ENCODE measurements around the gene DNAH12. TPM values are rescaled to one million over a fixed set of nuclear protein-coding genes. Genes with fewer than 3 reads are reported as not detected.

DNAH12 gene, protein sequence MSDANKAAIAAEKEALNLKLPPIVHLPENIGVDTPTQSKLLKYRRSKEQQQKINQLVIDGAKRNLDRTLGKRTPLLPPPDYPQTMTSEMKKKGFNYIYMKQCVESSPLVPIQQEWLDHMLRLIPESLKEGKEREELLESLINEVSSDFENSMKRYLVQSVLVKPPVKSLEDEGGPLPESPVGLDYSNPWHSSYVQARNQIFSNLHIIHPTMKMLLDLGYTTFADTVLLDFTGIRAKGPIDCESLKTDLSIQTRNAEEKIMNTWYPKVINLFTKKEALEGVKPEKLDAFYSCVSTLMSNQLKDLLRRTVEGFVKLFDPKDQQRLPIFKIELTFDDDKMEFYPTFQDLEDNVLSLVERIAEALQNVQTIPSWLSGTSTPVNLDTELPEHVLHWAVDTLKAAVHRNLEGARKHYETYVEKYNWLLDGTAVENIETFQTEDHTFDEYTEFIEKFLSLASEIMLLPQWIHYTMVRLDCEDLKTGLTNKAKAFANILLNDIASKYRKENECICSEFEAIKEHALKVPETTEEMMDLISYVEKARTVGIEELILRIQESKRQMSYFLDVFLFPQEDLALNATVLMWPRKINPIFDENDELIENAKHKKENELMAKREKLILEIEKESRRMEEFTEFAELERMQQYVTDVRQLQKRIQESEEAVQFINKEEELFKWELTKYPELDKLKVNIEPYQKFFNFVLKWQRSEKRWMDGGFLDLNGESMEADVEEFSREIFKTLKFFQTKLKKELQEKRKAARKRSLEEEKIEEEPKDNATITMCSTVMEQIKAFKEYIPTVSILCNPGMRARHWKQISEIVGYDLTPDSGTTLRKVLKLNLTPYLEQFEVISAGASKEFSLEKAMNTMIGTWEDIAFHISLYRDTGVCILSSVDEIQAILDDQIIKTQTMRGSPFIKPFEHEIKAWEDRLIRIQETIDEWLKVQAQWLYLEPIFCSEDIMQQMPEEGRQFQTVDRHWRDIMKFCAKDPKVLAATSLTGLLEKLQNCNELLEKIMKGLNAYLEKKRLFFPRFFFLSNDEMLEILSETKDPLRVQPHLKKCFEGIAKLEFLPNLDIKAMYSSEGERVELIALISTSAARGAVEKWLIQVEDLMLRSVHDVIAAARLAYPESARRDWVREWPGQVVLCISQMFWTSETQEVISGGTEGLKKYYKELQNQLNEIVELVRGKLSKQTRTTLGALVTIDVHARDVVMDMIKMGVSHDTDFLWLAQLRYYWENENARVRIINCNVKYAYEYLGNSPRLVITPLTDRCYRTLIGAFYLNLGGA (N-terminal part only)
- 1.1 and 1.2 TPM in 2 replicates for total RNA-seq
- long read RNA-seq, partial matches to known transcripts: 1 of 3 reads
- long read RNA-seq, other reads (novel, unspliced or antisense): 2 of 3 reads

DNA sequence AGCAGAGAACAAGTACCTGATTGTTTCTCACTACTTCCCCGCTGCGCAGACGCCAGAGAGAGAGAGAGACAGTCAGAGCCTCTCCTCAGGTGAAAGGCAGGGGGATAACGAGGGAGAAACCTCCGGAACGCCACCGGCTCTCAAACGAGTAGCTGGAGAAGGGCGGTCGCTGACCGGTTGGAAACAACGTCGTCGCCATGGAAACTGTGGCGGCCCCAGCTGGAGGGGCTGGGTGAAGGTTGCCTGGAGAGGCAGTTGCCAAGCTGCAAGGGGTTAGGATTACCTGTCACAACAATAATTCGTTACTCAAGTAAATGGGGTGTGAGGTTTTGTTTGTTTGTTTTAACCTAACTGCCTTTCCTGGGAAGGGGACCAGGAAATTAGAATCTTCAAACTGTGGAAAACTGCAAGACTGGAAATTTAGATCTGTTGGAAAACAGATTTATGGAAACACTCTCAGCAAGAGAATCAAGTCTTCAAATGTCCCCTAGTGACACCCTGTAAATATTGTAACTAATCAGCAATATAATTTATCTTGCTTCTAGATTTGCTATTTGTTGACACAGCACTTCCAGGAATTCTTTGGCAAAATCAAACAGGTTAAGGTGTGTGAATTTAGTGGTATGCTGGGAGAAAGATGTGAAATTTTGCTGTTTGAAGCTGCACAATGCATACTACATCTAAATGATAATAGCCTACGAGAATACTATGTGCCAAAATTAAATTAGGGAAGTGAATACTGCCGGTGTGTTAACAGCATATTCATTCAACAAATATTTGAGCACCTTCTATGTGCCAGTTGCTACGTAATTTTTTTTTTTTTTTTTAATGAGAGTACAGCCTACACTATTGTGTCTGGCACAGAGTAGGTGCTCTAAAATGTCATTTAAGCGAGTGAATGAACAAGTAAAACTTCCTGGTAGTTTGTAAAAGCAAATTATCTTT lies at the start of gene DNAH12:
DNAH12 (minus strand) TSS at position 164 of the 945 bp plus-strand sequence. CDS start 1,474 bp downstream, outside the sequence.
- Mint-ChIP-seq H3K4me1 (ENCODE audit: low read depth) (peaks cover 15% of the 10 kb centered on the region), H3K9me3 (ENCODE audit: low read depth) (no peaks in the 10 kb centered on the region), H3K27ac (peak within 1 kb of the TSS; percentile 88), H3K4me3 (ENCODE audit: low read depth) (peak within 1 kb of the TSS; percentile 62), H3K36me3 (ENCODE audit: insufficient read depth) (peaks cover 2% of the 10 kb centered on the region), H3K27me3 (no peaks in the 10 kb centered on the region)
- peak; percentile 78 for DNase-seq (ENCODE audit: low spot score, unreplicated experiment)
- TF ChIP-seq CTCF (IDR thresholded peaks at IDR 0.05; ENCODE audit: unreplicated experiment): no peak

DNA sequence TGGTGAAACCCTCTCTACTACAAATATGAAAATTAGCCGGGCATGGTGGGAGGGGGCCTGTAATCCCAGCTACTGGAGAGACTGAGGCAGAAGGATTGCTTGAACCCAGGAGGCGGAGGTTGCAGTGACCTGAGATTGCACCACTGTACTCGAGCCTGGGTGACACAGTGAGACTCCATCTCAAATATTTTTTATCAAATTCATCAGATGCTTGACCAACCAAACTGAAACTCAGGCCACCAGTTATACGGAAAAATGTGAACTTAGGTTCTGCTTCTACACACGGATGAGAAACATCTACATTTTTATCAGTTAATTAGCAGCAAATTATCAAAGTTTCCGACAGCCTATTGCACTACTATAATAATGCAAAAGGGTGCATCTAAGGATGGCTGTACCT lies 48.2 kb upstream of the DNAH12 start:
- TF ChIP-seq CTCF (IDR thresholded peaks at IDR 0.05; ENCODE audit: unreplicated experiment): no peak
- no peaks in the 10 kb centered on the region for H3K27me3 Mint-ChIP-seq
- H3K36me3 Mint-ChIP-seq (ENCODE audit: insufficient read depth): peaks cover 14% of the 10 kb centered on the region
- peak overlapping the region; percentile 45 for H3K27ac Mint-ChIP-seq
- H3K4me1 Mint-ChIP-seq (ENCODE audit: low read depth): peaks cover 25% of the 10 kb centered on the region
- H3K9me3 Mint-ChIP-seq (ENCODE audit: low read depth): no peaks in the 10 kb centered on the region
- no peak for DNase-seq (ENCODE audit: low spot score, unreplicated experiment)
- H3K4me3 Mint-ChIP-seq (ENCODE audit: low read depth): no peak overlapping the region

GRCh38 chr3:57587905-57588304 lies 43.8 kb upstream of the DNAH12 start:
- peak overlapping the region; percentile 24 for H3K27ac Mint-ChIP-seq
- H3K9me3 Mint-ChIP-seq (ENCODE audit: low read depth): no peaks in the 10 kb centered on the region
- DNase-seq (ENCODE audit: low spot score, unreplicated experiment): no peak
- H3K4me1 Mint-ChIP-seq (ENCODE audit: low read depth): peaks cover 21% of the 10 kb centered on the region
- no peaks in the 10 kb centered on the region for H3K27me3 Mint-ChIP-seq
- TF ChIP-seq CTCF (IDR thresholded peaks at IDR 0.05; ENCODE audit: unreplicated experiment): no peak
- peaks cover 11% of the 10 kb centered on the region for H3K36me3 Mint-ChIP-seq (ENCODE audit: insufficient read depth)
- no peak overlapping the region for H3K4me3 Mint-ChIP-seq (ENCODE audit: low read depth)

GRCh38 chr3:57586778-57587177 lies 42.6 kb upstream of the DNAH12 start:
- Mint-ChIP-seq H3K9me3 (ENCODE audit: low read depth) (no peaks in the 10 kb centered on the region), H3K36me3 (ENCODE audit: insufficient read depth) (peaks cover 13% of the 10 kb centered on the region), H3K4me3 (ENCODE audit: low read depth) (no peak overlapping the region), H3K4me1 (ENCODE audit: low read depth) (peaks cover 24% of the 10 kb centered on the region), H3K27ac (peak overlapping the region; percentile 73), H3K27me3 (no peaks in the 10 kb centered on the region)
- TF ChIP-seq CTCF (IDR thresholded peaks at IDR 0.05; ENCODE audit: unreplicated experiment): no peak
- DNase-seq (ENCODE audit: low spot score, unreplicated experiment): no peak

Measured in progenitor cell of endocrine pancreas (in vitro differentiated cells).